Neural progenitor cell (in vitro differentiated cells): ENCODE results near the gene C3orf33.

ENCODE experiments used
- EZH2phosphoT487 ChIP-seq: fragments of 200-600 bp; sonication (generic); IDR thresholded peaks from 2 replicates; pipeline ENCODE4 v1.6.1; 2017; ENCODE audit warnings: antibody characterized with exemption
- TF ChIP-seq, protein P1 (sequence below): fragments of 200-600 bp; sonication (generic); IDR thresholded peaks from 2 replicates; pipeline ENCODE4 v1.5.1; 2017; ENCODE audit warnings: antibody characterized with exemption, mild to moderate bottlenecking

DNA sequence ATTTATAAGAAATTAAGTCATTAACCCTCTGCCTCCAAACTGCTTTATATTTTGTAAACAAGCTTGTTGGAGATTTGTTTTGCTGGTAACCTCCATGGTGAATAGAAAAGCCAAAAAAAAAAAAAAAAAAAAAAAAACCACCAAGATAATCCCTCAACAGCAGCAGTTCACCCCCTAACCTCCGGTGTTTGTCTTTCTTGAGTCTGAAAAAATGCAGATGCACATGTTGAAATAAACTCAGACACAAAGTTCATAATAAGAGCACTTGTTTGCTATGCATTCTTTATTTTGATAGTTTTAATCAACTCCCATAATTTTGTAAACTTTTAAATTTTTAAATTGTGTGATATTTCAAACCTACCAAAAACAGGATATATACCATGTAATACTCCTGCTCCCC, 59.4 kb downstream of the C3orf33 start:
- TF ChIP-seq, protein P1, sequence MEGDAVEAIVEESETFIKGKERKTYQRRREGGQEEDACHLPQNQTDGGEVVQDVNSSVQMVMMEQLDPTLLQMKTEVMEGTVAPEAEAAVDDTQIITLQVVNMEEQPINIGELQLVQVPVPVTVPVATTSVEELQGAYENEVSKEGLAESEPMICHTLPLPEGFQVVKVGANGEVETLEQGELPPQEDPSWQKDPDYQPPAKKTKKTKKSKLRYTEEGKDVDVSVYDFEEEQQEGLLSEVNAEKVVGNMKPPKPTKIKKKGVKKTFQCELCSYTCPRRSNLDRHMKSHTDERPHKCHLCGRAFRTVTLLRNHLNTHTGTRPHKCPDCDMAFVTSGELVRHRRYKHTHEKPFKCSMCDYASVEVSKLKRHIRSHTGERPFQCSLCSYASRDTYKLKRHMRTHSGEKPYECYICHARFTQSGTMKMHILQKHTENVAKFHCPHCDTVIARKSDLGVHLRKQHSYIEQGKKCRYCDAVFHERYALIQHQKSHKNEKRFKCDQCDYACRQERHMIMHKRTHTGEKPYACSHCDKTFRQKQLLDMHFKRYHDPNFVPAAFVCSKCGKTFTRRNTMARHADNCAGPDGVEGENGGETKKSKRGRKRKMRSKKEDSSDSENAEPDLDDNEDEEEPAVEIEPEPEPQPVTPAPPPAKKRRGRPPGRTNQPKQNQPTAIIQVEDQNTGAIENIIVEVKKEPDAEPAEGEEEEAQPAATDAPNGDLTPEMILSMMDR, result no peak
- no peak for TF ChIP-seq EZH2phosphoT487
